Panc1 (cell line): ENCODE data around the gene GLT1D1. TPM values are rescaled to one million over a fixed set of nuclear protein-coding genes. Genes with fewer than 3 reads are reported as not detected.

Experiments used
- ATAC-seq: fragments of 200-7000 bp; cut with Tn5 transposase; 2 replicates; pipeline ENCODE4 v1.9.1; 2020; ENCODE audit warnings: mild to moderate bottlenecking, moderate library complexity
- BruUV-seq: library from RNA; stranded (reverse); fragments of 400-500 nt; replicated peaks from 2 replicates; lab custom pipeline; 2021; lab: Mats Ljungman, UMichigan
- CTCF ChIA-PET: fragments of 300-600 bp; sonication (Branson Sonifier 250); formaldehyde crosslinking; loops from one replicate; lab custom pipeline; 2022; ENCODE audit warnings: antibody characterized with exemption; lab: Charles Lee
- POLR2A ChIA-PET: fragments of 300-600 bp; sonication (Branson Sonifier 250); formaldehyde crosslinking; loops from one replicate; lab custom pipeline; 2022; ENCODE audit warnings: antibody characterized with exemption; lab: Charles Lee
- DNase-seq: peaks from one replicate; pipeline ENCODE4 v3.0.0-alpha.2; 2010; ENCODE audit warnings: low read depth, low spot score
- H3K27ac ChIP-seq: 2 replicates; pipeline ENCODE4 v1.5.1; 2011; ENCODE audit warnings: mild to moderate bottlenecking, low read length, inconsistent platforms
- H3K27me3 ChIP-seq: fragments of 200-500 bp; sonication (Bioruptor generic); 2 replicates; pipeline ENCODE4 v1.6.0; 2014; ENCODE audit warnings: low read length, inconsistent platforms; ENCODE audit not compliant: control insufficient read depth, insufficient read depth
- H3K36me3 ChIP-seq: fragments of 200-500 bp; sonication (Bioruptor generic); 2 replicates; pipeline ENCODE4 v1.5.1; 2014; ENCODE audit warnings: inconsistent platforms, mild to moderate bottlenecking, low read length, moderate library complexity; ENCODE audit not compliant: control insufficient read depth, insufficient read depth
- H3K4me1 ChIP-seq: 2 replicates; pipeline ENCODE4 v1.5.1; 2011; ENCODE audit warnings: inconsistent platforms, mild to moderate bottlenecking, low read length, moderate library complexity; ENCODE audit not compliant: control insufficient read depth, insufficient read depth
- H3K4me3 ChIP-seq, 2 experiments: 2 replicates each; pipeline ENCODE4 v1.5.1; 2011 to 2012; ENCODE audit warnings: low read depth in 2 of 2, low read length in 2 of 2, mild to moderate bottlenecking in 2 of 2, inconsistent platforms in 1 of 2, moderate library complexity in 1 of 2
- H3K9me3 ChIP-seq: fragments of 200-500 bp; sonication (Bioruptor generic); 2 replicates; pipeline ENCODE4 v1.5.1; 2014; ENCODE audit warnings: low read depth, mild to moderate bottlenecking, inconsistent platforms, low read length, moderate library complexity; ENCODE audit not compliant: control insufficient read depth, insufficient read depth
- POLR2AphosphoS5 ChIP-seq: IDR thresholded peaks from 2 replicates; pipeline ENCODE4 v1.6.1; 2012; ENCODE audit warnings: mild to moderate bottlenecking, low read depth, low read length, moderate library complexity
- SIN3A ChIP-seq: IDR thresholded peaks from 2 replicates; pipeline ENCODE4 v1.6.1; 2012; ENCODE audit warnings: low read depth, mild to moderate bottlenecking, low read length, moderate library complexity, borderline replicate concordance; ENCODE audit not compliant: insufficient read depth
- TCF7L2 ChIP-seq: IDR thresholded peaks from 2 replicates; pipeline ENCODE4 v1.6.1; 2011; ENCODE audit warnings: mild to moderate bottlenecking, low read depth, low read length, inconsistent platforms
- in situ Hi-C: cut with HindIII; loops from 2 replicates; pipeline ENCODE4 v1.10.0; 2016; ENCODE audit warnings: low sequenced_read_pairs, low pct_unique_long_range_greater_than_20kb
- intact Hi-C: fragments of 100-400 bp; cut with micrococcal nuclease; formaldehyde crosslinking; loops from one replicate; pipeline ENCODE4 v1.10.0; 2022; ENCODE audit not compliant: unreplicated experiment
- total RNA-seq: library from RNA; stranded (reverse); gene quantifications from one replicate; pipeline ENCODE4 v1.2.1, GENCODE V29; 2021; ENCODE audit not compliant: unreplicated experiment
- TF ChIP-seq, protein P1 (sequence below), 2 experiments: IDR thresholded peaks; 2 replicates each; pipeline ENCODE4 v1.6.1; 2011 to 2012; ENCODE audit warnings: low read depth in 2 of 2, control low read depth in 1 of 2, low read length in 1 of 2, mild to moderate bottlenecking in 1 of 2, moderate library complexity in 1 of 2; ENCODE audit not compliant: insufficient read depth in 1 of 2
- TF ChIP-seq, protein P2 (sequence below): fragments of 450-650 bp; IDR thresholded peaks from 2 replicates; pipeline ENCODE4 v1.5.1; 2017; ENCODE audit warnings: mild to moderate bottlenecking

The GLT1D1 gene
- total RNA-seq, 1 experiment from 2014 or later: not detected

DNA sequence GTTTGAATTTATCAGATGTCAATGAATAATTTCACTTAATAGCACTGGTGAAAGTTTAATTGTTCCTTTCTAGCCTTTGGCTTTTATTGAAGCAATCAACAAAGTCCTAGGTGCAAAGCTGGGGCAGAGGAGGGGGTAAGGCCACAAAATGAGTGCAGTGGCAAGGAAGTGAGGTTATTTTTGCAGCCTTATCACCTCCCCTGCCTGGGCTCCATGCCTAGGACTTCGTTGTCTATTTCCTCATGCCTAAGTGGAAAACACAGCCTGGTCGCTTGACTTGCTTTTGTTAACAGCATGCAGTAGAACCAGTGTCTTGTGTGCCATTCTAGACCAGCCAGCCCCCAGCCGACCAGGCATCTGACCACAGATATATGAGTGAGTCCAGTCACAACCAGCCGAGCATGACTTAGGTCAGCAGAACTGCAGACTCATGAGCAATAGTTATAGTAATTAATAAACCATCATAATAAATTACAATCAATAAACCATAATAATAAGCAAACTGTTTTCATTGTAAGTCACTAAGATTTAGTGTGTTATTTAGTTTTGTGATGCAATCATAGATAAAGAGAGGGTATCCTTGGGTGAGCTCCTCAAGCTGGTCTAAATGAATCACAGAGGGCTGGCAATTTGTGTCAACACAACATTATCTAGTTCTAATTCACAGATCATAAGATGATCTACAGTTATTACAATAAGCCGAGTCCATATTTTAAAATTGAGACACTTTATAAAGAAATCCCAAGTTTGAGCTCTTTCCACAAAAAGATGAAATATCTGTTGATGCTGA, 156.8 kb downstream of the GLT1D1 start:
- no peak overlapping the region for H3K4me3 ChIP-seq
- POLR2A ChIA-PET: no interaction called here
- TF ChIP-seq TCF7L2: no peak
- TF ChIP-seq, protein P1, sequence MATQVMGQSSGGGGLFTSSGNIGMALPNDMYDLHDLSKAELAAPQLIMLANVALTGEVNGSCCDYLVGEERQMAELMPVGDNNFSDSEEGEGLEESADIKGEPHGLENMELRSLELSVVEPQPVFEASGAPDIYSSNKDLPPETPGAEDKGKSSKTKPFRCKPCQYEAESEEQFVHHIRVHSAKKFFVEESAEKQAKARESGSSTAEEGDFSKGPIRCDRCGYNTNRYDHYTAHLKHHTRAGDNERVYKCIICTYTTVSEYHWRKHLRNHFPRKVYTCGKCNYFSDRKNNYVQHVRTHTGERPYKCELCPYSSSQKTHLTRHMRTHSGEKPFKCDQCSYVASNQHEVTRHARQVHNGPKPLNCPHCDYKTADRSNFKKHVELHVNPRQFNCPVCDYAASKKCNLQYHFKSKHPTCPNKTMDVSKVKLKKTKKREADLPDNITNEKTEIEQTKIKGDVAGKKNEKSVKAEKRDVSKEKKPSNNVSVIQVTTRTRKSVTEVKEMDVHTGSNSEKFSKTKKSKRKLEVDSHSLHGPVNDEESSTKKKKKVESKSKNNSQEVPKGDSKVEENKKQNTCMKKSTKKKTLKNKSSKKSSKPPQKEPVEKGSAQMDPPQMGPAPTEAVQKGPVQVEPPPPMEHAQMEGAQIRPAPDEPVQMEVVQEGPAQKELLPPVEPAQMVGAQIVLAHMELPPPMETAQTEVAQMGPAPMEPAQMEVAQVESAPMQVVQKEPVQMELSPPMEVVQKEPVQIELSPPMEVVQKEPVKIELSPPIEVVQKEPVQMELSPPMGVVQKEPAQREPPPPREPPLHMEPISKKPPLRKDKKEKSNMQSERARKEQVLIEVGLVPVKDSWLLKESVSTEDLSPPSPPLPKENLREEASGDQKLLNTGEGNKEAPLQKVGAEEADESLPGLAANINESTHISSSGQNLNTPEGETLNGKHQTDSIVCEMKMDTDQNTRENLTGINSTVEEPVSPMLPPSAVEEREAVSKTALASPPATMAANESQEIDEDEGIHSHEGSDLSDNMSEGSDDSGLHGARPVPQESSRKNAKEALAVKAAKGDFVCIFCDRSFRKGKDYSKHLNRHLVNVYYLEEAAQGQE (IDR thresholded peaks at IDR 0.05; ENCODE audit: insufficient read depth in 1 of 2, low read depth in 2 of 2, low read length in 1 of 2): no peak
- TF ChIP-seq POLR2AphosphoS5: no peak
- TF ChIP-seq, protein P2, sequence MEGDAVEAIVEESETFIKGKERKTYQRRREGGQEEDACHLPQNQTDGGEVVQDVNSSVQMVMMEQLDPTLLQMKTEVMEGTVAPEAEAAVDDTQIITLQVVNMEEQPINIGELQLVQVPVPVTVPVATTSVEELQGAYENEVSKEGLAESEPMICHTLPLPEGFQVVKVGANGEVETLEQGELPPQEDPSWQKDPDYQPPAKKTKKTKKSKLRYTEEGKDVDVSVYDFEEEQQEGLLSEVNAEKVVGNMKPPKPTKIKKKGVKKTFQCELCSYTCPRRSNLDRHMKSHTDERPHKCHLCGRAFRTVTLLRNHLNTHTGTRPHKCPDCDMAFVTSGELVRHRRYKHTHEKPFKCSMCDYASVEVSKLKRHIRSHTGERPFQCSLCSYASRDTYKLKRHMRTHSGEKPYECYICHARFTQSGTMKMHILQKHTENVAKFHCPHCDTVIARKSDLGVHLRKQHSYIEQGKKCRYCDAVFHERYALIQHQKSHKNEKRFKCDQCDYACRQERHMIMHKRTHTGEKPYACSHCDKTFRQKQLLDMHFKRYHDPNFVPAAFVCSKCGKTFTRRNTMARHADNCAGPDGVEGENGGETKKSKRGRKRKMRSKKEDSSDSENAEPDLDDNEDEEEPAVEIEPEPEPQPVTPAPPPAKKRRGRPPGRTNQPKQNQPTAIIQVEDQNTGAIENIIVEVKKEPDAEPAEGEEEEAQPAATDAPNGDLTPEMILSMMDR: no peak
- no peak for TF ChIP-seq SIN3A
- intact Hi-C loops: no loop called here
- CTCF ChIA-PET: no interaction called here
- H3K27ac ChIP-seq: no peak overlapping the region
- H3K9me3 ChIP-seq: no peaks in the 10 kb centered on the region
- no TSS peak for BruUV-seq
- H3K27me3 ChIP-seq: no peaks in the 10 kb centered on the region
- no peak for DNase-seq
- H3K4me1 ChIP-seq: no peaks in the 10 kb centered on the region
- in situ Hi-C loops: no loop called here
- H3K36me3 ChIP-seq: no peaks in the 10 kb centered on the region
- ATAC-seq: no peak

DNA sequence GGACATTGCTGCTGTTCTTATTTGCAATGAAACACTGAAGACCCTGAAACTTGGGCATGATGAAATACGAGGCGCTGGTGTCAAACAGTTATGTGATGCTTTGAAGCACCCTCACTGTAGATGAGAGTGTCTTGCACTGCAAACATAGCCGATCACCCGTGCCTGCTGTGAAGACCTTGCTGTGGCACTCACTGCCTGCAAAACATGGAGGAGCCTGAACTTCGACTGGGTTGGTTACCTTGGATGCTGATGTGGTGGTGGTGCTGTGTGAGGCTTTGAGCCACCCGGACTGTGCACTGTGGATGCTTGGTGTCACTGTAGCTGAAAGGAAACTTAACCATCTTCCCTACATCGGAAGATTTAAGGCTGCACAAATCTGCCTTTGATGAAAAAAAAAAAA, 162.9 kb downstream of the GLT1D1 start:
- ChIA-PET CTCF (no interaction called here), POLR2A (no interaction called here)
- intact Hi-C loops (no loop called here), in situ Hi-C loops (no loop called here)
- Histone ChIP-seq H3K4me1 (no peaks in the 10 kb centered on the region), H3K27me3 (no peaks in the 10 kb centered on the region), H3K36me3 (no peaks in the 10 kb centered on the region), H3K27ac (no peak overlapping the region), H3K9me3 (no peaks in the 10 kb centered on the region), H3K4me3 (no peak overlapping the region)
- DNase-seq: no peak
- no TSS peak for BruUV-seq
- TF ChIP-seq, protein P2: no peak
- no peak for TF ChIP-seq TCF7L2
- TF ChIP-seq, protein P1 (IDR thresholded peaks at IDR 0.05; ENCODE audit: insufficient read depth in 1 of 2, low read depth in 2 of 2, low read length in 1 of 2): no peak
- no peak for TF ChIP-seq POLR2AphosphoS5
- no peak for TF ChIP-seq SIN3A
- ATAC-seq: no peak
